Heart left ventricle (tissue), 16 donors: Measurements from ENCODE around the gene GSG1L. TPM values are rescaled to one million over a fixed set of nuclear protein-coding genes. Genes with fewer than 3 reads are reported as not detected.

Source experiments
- ATAC-seq, 4 donors: fragments of 200-7000 bp; cut with Tn5 transposase; one replicate each; pipeline ENCODE4 v1.9.1; 2020 to 2022; ENCODE audit warnings: moderate library complexity in 4 of 4, mild to moderate bottlenecking in 3 of 4, moderate number of reproducible peaks in 1 of 4
- DNase-seq, 5 donors: peaks; one replicate each; pipeline ENCODE4 v3.0.0-alpha.2; 2020
- H3K27ac ChIP-seq, 12 donors: fragments of 200-600 bp; sonication (generic) in 4 of 12; one replicate each; pipeline versions ENCODE4 v1.5.0 to v1.8.0; 2016 to 2022; ENCODE audit warnings: mild to moderate bottlenecking in 2 of 12
- H3K27me3 ChIP-seq, 9 donors: fragments of 200-600 bp; sonication (generic) in 2 of 9; one replicate each; pipeline versions ENCODE4 v1.5.1 to v1.8.0; 2016 to 2022; ENCODE audit warnings: mild to moderate bottlenecking in 3 of 9
- H3K36me3 ChIP-seq, 9 donors: fragments of 200-600 bp; sonication (generic) in 2 of 9; one replicate each; pipeline versions ENCODE4 v1.5.0 to v1.8.0; 2018 to 2022; ENCODE audit warnings: mild to moderate bottlenecking in 2 of 9
- H3K4me1 ChIP-seq, 12 donors: fragments of 200-600 bp; sonication (generic) in 4 of 12; one replicate each; pipeline versions ENCODE4 v1.5.0 to v1.8.0; 2016 to 2022; ENCODE audit warnings: mild to moderate bottlenecking in 3 of 12
- H3K4me3 ChIP-seq, 12 donors: fragments of 200-600 bp; sonication (generic) in 4 of 12; one replicate each; pipeline versions ENCODE4 v1.5.0 to v1.8.0; 2017 to 2022; ENCODE audit warnings: mild to moderate bottlenecking in 9 of 12, moderate library complexity in 4 of 12
- H3K9me3 ChIP-seq, 12 donors: fragments of 200-600 bp; sonication (generic) in 4 of 12; one replicate each; pipeline versions ENCODE4 v1.5.0 to v1.8.0; 2016 to 2022; ENCODE audit warnings: mild to moderate bottlenecking in 1 of 12
- CTCF ChIP-seq, 12 donors: fragments of 200-600 bp; sonication (generic) in 4 of 12; IDR thresholded peaks; one replicate each; pipeline versions ENCODE4 v1.5.0 to v1.8.0; 2018 to 2022; ENCODE audit warnings: antibody characterized with exemption in 12 of 12, mild to moderate bottlenecking in 5 of 12
- POLR2A ChIP-seq, 2 donors: fragments of 450-650 bp; IDR thresholded peaks; one replicate each; pipeline ENCODE4 v1.6.1; 2017; ENCODE audit warnings: antibody characterized with exemption in 2 of 2, mild to moderate bottlenecking in 2 of 2, moderate library complexity in 2 of 2
- WGBS, 4 donors: extraction: QIAGEN DNeasy Blood & Tissue Kit in 2 of 4; methylation state at CpG; one replicate each; pipeline versions ENCODE4 v1.1.5 to v1.1.7; 2013 to 2018; 5-methylcytosine and 5-hydroxymethylcytosine counted together
- intact Hi-C, 10 donors: fragments of 100-400 bp; cut with DNase I; formaldehyde crosslinking; loops; one replicate each; pipeline versions ENCODE4 v1.11.1 to v1.14.2; 2022
- polyA plus RNA-seq, 2 donors: library from polyadenylated mRNA; stranded (reverse); fragments of 200-250 nt; gene quantifications; one replicate each; pipeline ENCODE4 v1.2.3, GENCODE V29; 2013
- total RNA-seq, 9 donors: library from RNA; depleted of rRNA in 2 of 9; stranded (reverse); fragments of >200 nt in 2 of 9; fragmentation: NEBNext Ultra II Directional in 3 of 9; extraction: Animal tissue kit (Norgen Biotek cat#: 25700) in 3 of 9; gene quantifications; one replicate each; pipeline versions ENCODE4 v1.1.0 to v1.2.4, GENCODE V29; 2016 to 2023
- donor health status: ischemic (EF 13 %, LVEDD 7.1; RV severe dilation, severe dysfunction).
- donor health status: healthy with polysubstance abuse.
- donor health status: DM: no; HTN: yes; CAD: no.
- donor health status: DM: no; HTN: no; CAD: no.
- donor health status: ischemic (EF 25% LVEDD 6.9; RV normal size, moderate dysfunction).
- donor health status: ischemic (EF 25% LVEDD 5.7; RV mildly dilated, moderate dysfunction).
- donor health status: healthy.
- donor health status: DM: yes; HTN: yes; CAD: no.
- donor health status: ischemic (EF 35%, LVEDD 5.7; RV mildly dilated, moderate dysfunction).
- donor health status: nonischemic (EF 11% LVEDD 7.7; RV severe dilation, severe dysfunction).
- donor health status: DM: yes; HTN: yes; CAD: no.
- donor health status: PGD.
- donor health status: ischemic (EF 29% LVEDD 5.4; RV normal size, mild dysfunction).
- donor health status: nonischemic (EF 23%, LVEDD 6.1; RV moderate dilation, normal function).

GSG1L gene
- total and polyA plus RNA-seq, 11 donors = 0.11 to 8.7 (median 1.8) TPM; not detected in 4

DNA sequence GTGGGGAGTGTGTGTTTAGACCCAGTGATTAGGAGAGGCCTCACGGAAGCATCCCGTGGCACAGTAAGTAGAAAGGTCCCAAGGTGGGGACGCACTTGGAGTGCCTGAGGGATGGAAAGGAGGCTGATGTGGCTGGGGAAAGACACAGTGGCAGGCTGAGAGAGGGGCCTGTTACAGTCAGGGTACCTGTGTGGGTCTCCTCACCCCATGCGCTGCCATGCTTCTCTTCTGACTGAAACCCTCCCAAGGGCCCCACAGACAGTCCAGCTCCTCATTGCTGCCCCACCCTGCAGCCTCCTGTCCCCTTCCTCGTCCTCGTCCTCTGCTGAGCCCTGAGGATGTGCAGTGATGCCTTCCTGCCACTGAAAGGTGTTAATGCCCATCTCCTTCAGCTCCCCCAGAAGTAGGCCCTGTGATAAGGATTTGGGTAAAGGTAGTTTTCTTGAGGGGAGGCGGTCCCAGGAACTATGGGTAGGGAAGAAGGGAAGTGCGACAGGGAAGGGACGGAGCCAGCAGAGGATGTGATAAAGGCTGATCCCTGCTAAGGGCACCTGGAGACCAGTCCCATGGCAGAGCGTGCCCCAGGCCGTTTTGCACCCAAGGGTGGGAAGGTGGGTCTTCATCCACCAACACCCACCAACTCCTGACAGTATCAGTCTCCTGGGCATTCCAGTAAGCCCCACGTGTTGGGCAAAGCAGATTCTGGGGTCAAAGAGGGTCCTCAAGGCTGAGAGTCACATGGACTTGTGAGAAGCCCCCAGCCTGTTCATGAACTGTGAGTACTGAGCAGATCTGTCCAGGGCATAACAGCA is 237.2 kb downstream of the GSG1L start:
- WGBS, 4 donors = 71 to 80% (median 78%) methylated on average over 12 of the region's 12 CpGs
- Histone ChIP-seq H3K4me3 (no peak overlapping the region), H3K9me3 (peaks cover 0 to 16% (median 3%) of the 10 kb centered on the region in 12 donors), H3K27me3 (peaks cover 0 to 6% (median 0%) of the 10 kb centered on the region in 9 donors), H3K36me3 (no peaks in the 10 kb centered on the region), H3K4me1 (no peaks in the 10 kb centered on the region), H3K27ac (no peak overlapping the region)
- DNase-seq (no peak), ATAC-seq (no peak)
- intact Hi-C loops = no loop called here
- TF ChIP-seq POLR2A (IDR thresholded peaks at IDR 0.05) (no peak), CTCF (IDR thresholded peaks at IDR 0.05) (no peak)

DNA sequence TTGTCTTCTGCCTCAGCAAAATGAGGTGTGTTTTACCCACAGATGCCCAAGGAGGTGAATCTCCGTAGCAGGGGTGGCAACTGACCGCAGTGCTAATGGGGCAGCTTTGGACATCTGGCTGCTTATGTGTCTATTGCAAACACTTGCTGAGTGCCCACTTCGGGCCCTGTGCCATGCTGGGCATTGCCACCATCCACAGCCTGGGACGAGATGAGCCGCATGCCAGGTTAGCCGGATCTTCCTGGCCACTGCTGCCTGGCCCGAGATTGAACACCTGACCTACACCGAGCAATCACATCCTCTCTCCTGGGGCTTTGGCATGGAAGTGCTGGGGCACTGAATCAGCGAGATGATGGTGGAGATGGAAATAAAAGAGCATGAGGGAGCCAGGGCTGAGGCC is 238.7 kb downstream of the GSG1L start:
- ATAC-seq = no peak
- Histone ChIP-seq H3K4me3 (no peak overlapping the region), H3K36me3 (no peaks in the 10 kb centered on the region), H3K4me1 (no peaks in the 10 kb centered on the region), H3K27me3 (peaks cover 0 to 10% (median 0%) of the 10 kb centered on the region in 9 donors), H3K9me3 (peaks cover 0 to 4% (median under 1%) of the 10 kb centered on the region in 12 donors), H3K27ac (no peak overlapping the region)
- 78 to 82% (median 81%) methylated on average over 9 of the region's 9 CpGs for whole genome bisulfite sequencing, 4 donors
- intact Hi-C loops = no loop called here
- DNase-seq = no peak
- TF ChIP-seq POLR2A (IDR thresholded peaks at IDR 0.05) = no peak
- TF ChIP-seq CTCF (IDR thresholded peaks at IDR 0.05) = no peak

GRCh38 chr16:27824006-27824405 is 239.5 kb downstream of the GSG1L start:
- TF ChIP-seq CTCF (IDR thresholded peaks at IDR 0.05) (no peak), POLR2A (IDR thresholded peaks at IDR 0.05) (no peak)
- H3K36me3 ChIP-seq = no peaks in the 10 kb centered on the region
- H3K27ac ChIP-seq = no peak overlapping the region
- no peak for ATAC-seq
- H3K27me3 ChIP-seq = peaks cover 0 to 14% (median 0%) of the 10 kb centered on the region in 9 donors
- no peak for DNase-seq
- WGBS, 4 donors = 79 to 85% (median 83%) methylated on average over 7 of the region's 7 CpGs
- H3K9me3 ChIP-seq = no peaks in the 10 kb centered on the region
- no peaks in the 10 kb centered on the region for H3K4me1 ChIP-seq
- intact Hi-C loops = no loop called here
- H3K4me3 ChIP-seq = no peak overlapping the region

GRCh38 chr16:27823421-27823820 is 240.1 kb downstream of the GSG1L start:
- WGBS, 4 donors = 48 to 62% (median 58%) methylated on average over 8 of the region's 8 CpGs
- Histone ChIP-seq H3K9me3 (no peaks in the 10 kb centered on the region), H3K27ac (no peak overlapping the region), H3K4me3 (no peak overlapping the region), H3K36me3 (no peaks in the 10 kb centered on the region), H3K4me1 (no peaks in the 10 kb centered on the region), H3K27me3 (peaks cover 0 to 15% (median 0%) of the 10 kb centered on the region in 9 donors)
- intact Hi-C loops = no loop called here
- no peak for TF ChIP-seq POLR2A (IDR thresholded peaks at IDR 0.05)
- DNase-seq (no peak), ATAC-seq (no peak)
